K562 (cell line): ENCODE measurements around the gene STUB1. TPM values are rescaled to one million over a fixed set of nuclear protein-coding genes. Genes with fewer than 3 reads are reported as not detected.

Experiments used
- HDAC2 ChIP-seq: fragments of 450-650 bp; IDR thresholded peaks from 2 replicates; pipeline ENCODE4 v1.6.1; 2016; ENCODE audit warnings: mild to moderate bottlenecking
- MECOM ChIP-seq: fragments of 250-450 bp; sonication (Bioruptor Pico); IDR thresholded peaks from 2 replicates; pipeline ENCODE4 v1.8.0; 2022; ENCODE audit warnings: inconsistent platforms
- MGA ChIP-seq: fragments of 450-650 bp; IDR thresholded peaks from 2 replicates; pipeline ENCODE4 v1.6.1; 2016; ENCODE audit warnings: mild to moderate bottlenecking, moderate library complexity
- NBN ChIP-seq: fragments of 450-650 bp; IDR thresholded peaks from 2 replicates; pipeline ENCODE4 v1.6.1; 2016; ENCODE audit warnings: low read depth, mild to moderate bottlenecking
- NELFE ChIP-seq: IDR thresholded peaks from 2 replicates; pipeline ENCODE4 v1.6.1; 2011; ENCODE audit warnings: mild to moderate bottlenecking; ENCODE audit not compliant: insufficient read depth, insufficient read length
- POLR2H ChIP-seq: IDR thresholded peaks from 2 replicates; pipeline ENCODE4 v1.6.1; 2016; ENCODE audit warnings: missing genetic modification characterization, low read depth, mild to moderate bottlenecking, control low read depth, missing compliant biosample characterization, moderate library complexity
- PTBP1 ChIP-seq: fragments of 200-400 bp; formaldehyde crosslinking; IDR thresholded peaks from 2 replicates; pipeline ENCODE4 v1.6.1; 2017; ENCODE audit warnings: low read depth, low read length
- RFX5 ChIP-seq: IDR thresholded peaks from 2 replicates; pipeline ENCODE4 v1.6.1; 2011; ENCODE audit warnings: low read depth, mild to moderate bottlenecking, improper control_type of control experiment, low read length
- TOE1 ChIP-seq, 2 experiments: fragments of 450-650 bp in 1 of 2; sonication (generic) in 1 of 2; formaldehyde crosslinking in 1 of 2; IDR thresholded peaks; 2 replicates each; pipeline versions ENCODE4 v1.7.1 to v1.8.0; 2016 to 2022; ENCODE audit warnings: borderline replicate concordance in 2 of 2, mild to moderate bottlenecking in 2 of 2, antibody characterized with exemption in 1 of 2, inconsistent platforms in 1 of 2, low read depth in 1 of 2, missing genetic modification reagents in 1 of 2, moderate library complexity in 1 of 2
- ZNF143 ChIP-seq: sonication (generic); formaldehyde crosslinking; IDR thresholded peaks from 2 replicates; pipeline ENCODE4 v1.9.0; 2022; ENCODE audit warnings: mild to moderate bottlenecking, missing genetic modification reagents
- ZNF263 ChIP-seq: sonication (generic); formaldehyde crosslinking; IDR thresholded peaks from 2 replicates; pipeline ENCODE4 v1.8.0; 2022; ENCODE audit warnings: mild to moderate bottlenecking, missing genetic modification reagents, borderline replicate concordance
- ZNF766 ChIP-seq: fragments of 200-800 bp; sonication (Bioruptor generic); conservative IDR thresholded peaks from 2 replicates; pipeline ENCODE4 v1.6.1; 2016; ENCODE audit warnings: missing genetic modification characterization, missing compliant biosample characterization
- polyA plus RNA-seq, 8 experiments: library from polyadenylated mRNA; depleted of rRNA in 4 of 8; stranded (reverse) in 5 of 8; unstranded in 3 of 8; fragments of >200 nt; fragmentation: Nextera tagmentation in 2 of 8; fragmentation: Illumina TruSeq in 1 of 8; extraction: Ambion mirVana in 2 of 8; extraction: Trizol in 1 of 8; gene quantifications; 2 replicates each; pipeline versions ENCODE4 v1.2.1 to v1.2.3, GENCODE V29; 2011 to 2014; ENCODE audit warnings: inconsistent platforms in 1 of 8, missing spikeins in 1 of 8
- total RNA-seq, 7 experiments: library from RNA; depleted of rRNA in 6 of 7; stranded (reverse); fragments of >200 nt in 6 of 7; fragmentation: Illumina TruSeq in 2 of 7; extraction: Trizol in 2 of 7; gene quantifications; 2 replicates each; pipeline versions ENCODE4 v1.2.1 to v1.2.3, GENCODE V29; 2011 to 2021; ENCODE audit warnings: low replicate concordance in 1 of 7
- TF ChIP-seq, protein P1 (sequence below): fragments of 250-450 bp; sonication (Bioruptor Pico); IDR thresholded peaks from 2 replicates; pipeline ENCODE4 v1.5.0; 2020; ENCODE audit warnings: mild to moderate bottlenecking, borderline replicate concordance

Gene STUB1
- total and polyA plus RNA-seq, 9 of the 15 experiments (the other 6 are each of a cell fraction or from before 2014, with no cell fraction given): 10.6 to 251 (median 152) TPM

GRCh38 chr16:720447-720989 is 40.3 kb downstream of the STUB1 start (continued):
- TF ChIP-seq MGA (peak; percentile 34), HDAC2 (0 out of 2 replicates have a peak, but pooled peaks have one; percentile 61), TOE1 (IDR thresholded peaks at IDR 0.05; ENCODE audit: borderline replicate concordance) (peak; percentile 13; the same call in 1 of the 2 replicates), TOE1 (CRISPR knock-in tag; IDR thresholded peaks at IDR 0.05; ENCODE audit: borderline replicate concordance, low read depth) (no peak), RFX5 (no peak), NBN (0 out of 2 replicates have a peak, but pooled peaks have one; percentile 38), ZNF766 (CRISPR knock-in tag) (no peak), MECOM (CRISPR knock-in tag) (no peak), ZNF263 (CRISPR knock-in tag) (no peak; the same call in 1 of the 2 replicates), POLR2H (tag) (no peak), ZNF143 (CRISPR knock-in tag) (no peak), PTBP1 (0 out of 2 replicates have a peak, but pooled peaks have one; percentile 55), NELFE (no peak)
- TF ChIP-seq, protein P1, sequence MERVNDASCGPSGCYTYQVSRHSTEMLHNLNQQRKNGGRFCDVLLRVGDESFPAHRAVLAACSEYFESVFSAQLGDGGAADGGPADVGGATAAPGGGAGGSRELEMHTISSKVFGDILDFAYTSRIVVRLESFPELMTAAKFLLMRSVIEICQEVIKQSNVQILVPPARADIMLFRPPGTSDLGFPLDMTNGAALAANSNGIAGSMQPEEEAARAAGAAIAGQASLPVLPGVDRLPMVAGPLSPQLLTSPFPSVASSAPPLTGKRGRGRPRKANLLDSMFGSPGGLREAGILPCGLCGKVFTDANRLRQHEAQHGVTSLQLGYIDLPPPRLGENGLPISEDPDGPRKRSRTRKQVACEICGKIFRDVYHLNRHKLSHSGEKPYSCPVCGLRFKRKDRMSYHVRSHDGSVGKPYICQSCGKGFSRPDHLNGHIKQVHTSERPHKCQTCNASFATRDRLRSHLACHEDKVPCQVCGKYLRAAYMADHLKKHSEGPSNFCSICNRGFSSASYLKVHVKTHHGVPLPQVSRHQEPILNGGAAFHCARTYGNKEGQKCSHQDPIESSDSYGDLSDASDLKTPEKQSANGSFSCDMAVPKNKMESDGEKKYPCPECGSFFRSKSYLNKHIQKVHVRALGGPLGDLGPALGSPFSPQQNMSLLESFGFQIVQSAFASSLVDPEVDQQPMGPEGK (CRISPR knock-in tag): no peak
